22Rv1 (cell line): ENCODE data around the gene MAPRE3.

Experiments used
- CTCF ChIP-seq: fragments of 450-650 bp; IDR thresholded peaks from 2 replicates; pipeline ENCODE4 v1.5.1; 2017; ENCODE audit warnings: mild to moderate bottlenecking
- ZFX ChIP-seq: fragments of 450-650 bp; IDR thresholded peaks from 2 replicates; pipeline ENCODE4 v1.6.1; 2017; ENCODE audit warnings: antibody characterized with exemption, borderline replicate concordance

- TF ChIP-seq CTCF (no peak), ZFX (no peak)
Measured at GRCh38 chr2:26964446-26965130, 5.8 kb upstream of the MAPRE3 start.
